Heart left ventricle (tissue), 13 donors: ENCODE results near the gene IL19.

Experiments used
- CTCF ChIP-seq, 12 donors: fragments of 200-600 bp; sonication (generic) in 4 of 12; IDR thresholded peaks; one replicate each; pipeline versions ENCODE4 v1.5.0 to v1.8.0; 2018 to 2022; ENCODE audit warnings: antibody characterized with exemption in 12 of 12, mild to moderate bottlenecking in 5 of 12
- POLR2A ChIP-seq, 2 donors: fragments of 450-650 bp; IDR thresholded peaks; one replicate each; pipeline ENCODE4 v1.6.1; 2017; ENCODE audit warnings: antibody characterized with exemption in 2 of 2, mild to moderate bottlenecking in 2 of 2, moderate library complexity in 2 of 2
- donor health status: ischemic (EF 13 %, LVEDD 7.1; RV severe dilation, severe dysfunction).
- donor health status: DM: no; HTN: yes; CAD: no.
- donor health status: DM: no; HTN: no; CAD: no.
- donor health status: ischemic (EF 25% LVEDD 6.9; RV normal size, moderate dysfunction).
- donor health status: ischemic (EF 25% LVEDD 5.7; RV mildly dilated, moderate dysfunction).
- donor health status: ischemic (EF 35%, LVEDD 5.7; RV mildly dilated, moderate dysfunction).
- donor health status: nonischemic (EF 11% LVEDD 7.7; RV severe dilation, severe dysfunction).
- donor health status: DM: yes; HTN: yes; CAD: no.
- donor health status: PGD.
- donor health status: ischemic (EF 29% LVEDD 5.4; RV normal size, mild dysfunction).
- donor health status: nonischemic (EF 23%, LVEDD 6.1; RV moderate dilation, normal function).

GRCh38 chr1:206744683-206745082, 25.9 kb upstream of the IL19 start:
- TF ChIP-seq CTCF (IDR thresholded peaks at IDR 0.05) (no peak), POLR2A (IDR thresholded peaks at IDR 0.05) (no peak)
